NCI-H446 (cell line): Measurements from ENCODE around the gene SELENOW.
"Not testable (repeated sequence)": the region's sequence is repeated elsewhere in the genome, so short reads cannot be mapped to it uniquely, and the experiment has no call there.

Source experiments
- DNase-seq, 2 experiments: peaks; one replicate each; lab custom pipeline; 2025; lab: John Stamatoyannopoulos, UW

Gene SELENOW

GRCh38 chr19:47756953-47757608 is 21.4 kb upstream of the SELENOW start:
- no peak for DNase-seq

DNA sequence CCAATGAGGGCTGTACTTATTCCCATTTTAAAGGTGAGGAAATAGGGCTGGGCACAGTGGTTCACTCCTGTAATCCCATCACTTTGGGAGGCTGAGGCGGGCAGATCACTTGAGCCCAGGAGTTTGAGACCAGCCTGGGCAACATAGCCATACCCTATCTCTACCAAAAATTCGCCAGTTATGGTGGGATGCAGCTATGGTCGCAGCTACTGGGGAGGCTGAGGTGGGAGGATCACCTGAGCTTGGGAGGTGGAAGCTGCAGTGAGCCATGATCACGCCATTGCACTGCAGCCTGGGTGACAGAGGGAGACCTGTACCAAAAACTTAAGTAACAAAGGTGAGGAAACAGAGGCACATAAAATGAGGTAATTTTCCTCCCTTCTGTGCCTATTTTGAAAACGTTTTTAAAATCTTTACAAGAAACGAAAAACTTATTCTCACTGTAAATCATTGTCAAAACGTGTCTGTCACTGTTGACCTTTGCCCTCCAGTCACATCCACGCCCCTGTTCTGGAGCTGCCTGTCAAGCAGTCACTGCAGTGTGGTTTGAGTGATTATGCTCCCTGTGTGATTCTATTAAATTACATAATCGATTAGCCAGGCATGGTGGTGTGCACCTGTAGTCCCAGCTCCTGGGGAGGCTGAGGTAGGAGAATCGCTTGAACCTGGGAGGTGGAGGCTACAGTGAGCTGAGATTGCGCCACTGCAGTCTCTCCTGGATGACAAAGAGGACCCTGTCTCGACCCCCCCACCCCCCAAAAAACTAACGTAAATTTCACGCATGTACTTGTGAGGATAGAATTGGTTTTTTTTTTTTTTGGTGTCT is 20.7 kb upstream of the SELENOW start:
- no peak for DNase-seq

DNA sequence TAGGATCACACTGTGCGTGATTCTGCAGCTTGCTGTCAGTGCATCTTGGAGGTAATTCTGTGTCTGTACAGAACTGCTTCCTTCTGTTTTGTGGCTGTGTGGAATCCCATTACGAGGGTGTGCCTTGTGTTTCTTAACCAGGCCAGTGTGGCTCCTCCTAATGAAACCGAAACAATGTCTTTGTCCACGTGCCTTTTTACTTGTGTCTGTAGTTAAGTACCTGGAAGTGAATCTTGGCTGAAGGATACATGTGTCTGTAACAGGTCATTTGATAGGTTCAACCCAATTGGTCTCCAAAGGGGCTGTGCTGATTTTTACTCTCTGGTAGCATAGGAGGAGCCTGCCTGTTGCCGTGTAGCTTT is 20.1 kb upstream of the SELENOW start:
- no peak for DNase-seq

DNA sequence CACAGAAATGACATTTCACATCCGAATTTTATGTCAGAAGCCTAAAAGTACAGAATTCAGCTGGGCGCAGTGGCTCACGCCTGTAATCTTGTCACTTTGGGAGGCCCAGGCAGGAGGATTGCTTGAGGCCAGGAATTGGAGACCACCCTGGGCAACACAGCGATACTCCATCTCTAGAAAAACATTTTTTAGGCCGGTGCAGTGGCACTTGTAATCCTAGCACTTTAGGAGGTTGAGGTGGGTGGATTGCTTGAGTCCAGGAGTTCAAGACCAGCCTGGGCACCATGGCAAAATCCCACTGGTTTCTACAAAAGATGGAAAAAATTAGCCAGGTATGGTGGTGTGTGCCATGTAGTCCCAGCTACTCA is 17.9 kb upstream of the SELENOW start:
- no peak for DNase-seq

DNA sequence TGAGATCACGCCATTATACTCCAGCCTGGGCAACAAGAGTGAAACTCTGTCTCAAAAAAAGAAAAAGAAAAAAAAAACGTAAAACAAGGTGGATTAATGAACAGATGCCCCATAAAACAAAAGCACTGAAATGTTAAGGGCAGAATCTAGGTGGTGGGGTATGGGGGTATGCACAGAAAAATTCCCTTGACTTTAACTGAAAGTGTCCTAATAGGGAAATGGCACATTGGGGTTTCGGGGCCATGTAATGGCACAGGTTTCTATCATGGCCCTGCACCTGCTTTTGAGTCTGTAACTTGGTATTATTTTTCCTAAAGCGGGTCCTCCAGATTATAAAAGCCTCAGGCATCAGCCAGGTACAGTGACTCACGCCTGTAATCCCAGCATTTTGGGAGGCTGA is 16.9 kb upstream of the SELENOW start:
- no peak for DNase-seq

DNA sequence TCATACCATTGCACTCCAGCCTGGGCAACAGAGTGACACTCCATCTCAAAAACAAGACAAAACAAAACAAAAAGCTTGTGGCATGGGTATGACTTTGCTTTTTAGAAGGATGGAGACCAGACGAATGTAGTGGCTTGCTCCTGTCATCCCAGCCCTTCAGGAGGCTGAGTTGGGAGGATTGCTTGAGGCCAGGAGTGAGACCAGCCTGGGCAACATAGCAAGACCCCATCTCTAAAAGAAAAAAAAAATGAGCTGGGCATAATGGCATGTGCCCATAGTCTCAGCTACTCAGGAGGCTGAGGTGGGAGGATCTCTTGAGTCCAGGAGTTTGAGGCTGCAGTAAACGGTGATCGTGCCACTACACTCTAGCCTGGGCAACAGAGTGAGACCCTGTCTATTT is 16.4 kb upstream of the SELENOW start:
- no peak for DNase-seq

GRCh38 chr19:47762615-47763308 is 15.7 kb upstream of the SELENOW start:
- DNase-seq = no peak

GRCh38 chr19:47764705-47765104 is 13.8 kb upstream of the SELENOW start:
- not testable (repeated sequence) for DNase-seq

DNA sequence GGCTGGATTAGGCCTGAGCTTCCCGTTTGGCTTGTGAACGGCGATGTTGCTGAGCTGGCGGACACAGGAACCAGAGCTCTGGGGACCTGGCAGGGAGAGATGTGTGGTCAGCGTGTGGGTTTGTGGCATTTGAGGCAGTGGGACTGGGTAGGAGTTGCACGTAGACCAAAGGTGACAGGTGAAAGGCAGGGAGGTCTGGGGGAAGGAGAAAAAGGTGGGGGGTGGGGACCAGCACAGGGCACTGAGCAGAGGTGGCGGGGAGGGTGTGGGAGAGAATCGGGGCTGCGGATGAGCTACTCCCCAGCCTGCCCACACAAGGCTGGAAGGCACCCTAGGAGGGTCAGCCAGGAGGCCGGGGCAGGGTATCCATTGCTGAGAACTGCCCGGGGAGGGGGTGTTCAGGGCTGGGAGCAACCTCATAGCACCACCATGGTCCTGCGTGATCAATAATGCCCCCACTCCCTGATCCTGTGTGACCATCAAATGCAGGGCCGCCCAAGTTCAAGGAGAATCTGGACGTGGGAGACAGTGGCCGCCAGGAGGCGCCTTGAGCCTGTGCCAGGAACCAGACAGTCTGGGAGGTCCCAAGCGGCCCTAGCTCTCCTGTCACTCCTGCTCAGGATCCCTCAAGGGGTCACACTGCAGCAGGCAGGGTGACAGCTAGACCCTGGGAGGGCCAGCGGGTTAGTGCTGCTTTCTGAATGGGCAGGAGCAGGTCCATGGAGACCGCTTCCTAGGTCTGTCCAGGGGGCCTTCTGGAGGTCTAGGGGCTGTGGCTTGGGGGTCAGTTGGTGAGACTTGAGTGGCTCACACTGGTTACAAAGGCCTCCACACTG is 12.8 kb upstream of the SELENOW start:
- DNase-seq = peak; percentile 11 to 58

GRCh38 chr19:47766359-47766620 is 12.2 kb upstream of the SELENOW start:
- no peak for DNase-seq

DNA sequence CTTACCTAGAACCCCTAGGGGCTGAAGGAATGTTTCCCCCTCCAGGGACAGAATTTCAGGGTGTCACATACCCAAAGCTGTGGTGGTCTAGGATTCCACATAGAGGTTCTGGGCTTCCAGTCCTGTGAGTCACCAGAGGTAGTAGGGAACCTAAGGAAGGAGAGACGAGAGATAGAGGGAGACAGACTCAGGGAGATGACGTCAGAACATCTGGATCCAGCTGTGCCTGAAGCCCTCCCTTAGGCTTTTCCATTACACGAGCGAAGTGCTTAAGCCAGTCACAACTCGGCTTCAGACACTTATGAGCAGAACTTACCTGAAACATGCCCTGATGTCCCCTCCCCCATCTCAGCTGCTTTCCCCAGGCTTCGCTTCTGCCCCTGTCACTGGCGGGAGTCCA is 11.8 kb upstream of the SELENOW start:
- no peak for DNase-seq

- DNase-seq = no peak
These were observed 11.2 kb upstream of the SELENOW start for GRCh38 chr19:47767349-47767748.

- no peak for DNase-seq
These were observed 9.9 kb upstream of the SELENOW start for GRCh38 chr19:47768604-47769003.

DNA sequence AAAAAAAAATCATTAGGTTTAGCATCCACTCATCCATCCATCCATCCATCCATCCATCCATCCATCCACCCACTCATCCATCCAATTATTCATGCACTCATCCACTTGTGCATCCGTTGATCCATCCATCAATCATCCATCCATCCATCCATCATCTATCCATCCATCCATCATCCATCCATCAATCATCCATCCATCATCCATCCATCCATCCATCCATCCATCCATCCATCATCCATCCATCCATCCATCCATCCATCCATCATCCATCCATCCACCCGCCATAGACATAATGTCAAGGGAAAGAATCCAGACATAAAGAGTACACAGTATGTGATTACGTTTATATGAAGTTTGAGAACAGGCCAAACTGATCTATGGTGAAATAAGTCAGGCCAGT is 9.0 kb upstream of the SELENOW start:
- no peak for DNase-seq

DNA sequence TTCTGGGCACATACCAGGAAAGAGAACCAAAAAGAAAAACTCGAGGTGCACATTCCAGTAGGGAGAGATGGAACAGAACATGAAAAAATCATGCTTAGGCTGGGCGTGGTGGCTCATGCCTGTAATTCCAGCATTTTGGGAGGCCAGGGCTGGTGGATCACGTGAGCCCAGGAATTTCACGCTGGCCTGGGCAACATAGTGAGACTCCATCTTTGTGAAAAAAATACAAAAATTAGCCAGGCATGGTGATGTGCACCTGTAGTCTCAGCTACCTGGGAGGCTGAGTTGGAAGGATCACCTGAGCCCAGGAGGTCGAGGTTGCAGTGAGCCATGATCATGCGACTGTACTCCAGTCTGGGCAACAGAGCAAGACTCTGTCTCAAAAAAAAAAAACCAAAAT is 7.2 kb upstream of the SELENOW start:
- not testable (repeated sequence) for DNase-seq

DNA sequence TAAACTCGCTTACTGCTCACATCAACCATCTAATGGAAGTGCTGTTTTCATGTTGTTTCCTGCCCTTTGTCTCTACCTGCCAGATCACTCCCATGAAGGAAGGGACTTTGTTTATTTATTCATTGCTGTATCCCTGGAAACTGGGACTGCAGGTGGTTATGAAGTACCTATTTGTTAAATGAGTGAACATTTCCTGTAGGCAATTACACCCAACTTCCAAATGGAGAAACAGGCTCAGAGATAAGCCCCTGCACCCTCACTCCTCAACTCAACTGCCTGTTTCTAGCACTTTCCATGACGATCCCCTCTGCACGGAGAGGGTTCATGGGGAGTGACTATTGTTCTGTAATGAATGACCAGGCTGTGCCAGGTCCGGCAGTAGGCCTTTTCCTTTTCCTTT is 1.9 kb upstream of the SELENOW start:
- DNase-seq = no peak

DNA sequence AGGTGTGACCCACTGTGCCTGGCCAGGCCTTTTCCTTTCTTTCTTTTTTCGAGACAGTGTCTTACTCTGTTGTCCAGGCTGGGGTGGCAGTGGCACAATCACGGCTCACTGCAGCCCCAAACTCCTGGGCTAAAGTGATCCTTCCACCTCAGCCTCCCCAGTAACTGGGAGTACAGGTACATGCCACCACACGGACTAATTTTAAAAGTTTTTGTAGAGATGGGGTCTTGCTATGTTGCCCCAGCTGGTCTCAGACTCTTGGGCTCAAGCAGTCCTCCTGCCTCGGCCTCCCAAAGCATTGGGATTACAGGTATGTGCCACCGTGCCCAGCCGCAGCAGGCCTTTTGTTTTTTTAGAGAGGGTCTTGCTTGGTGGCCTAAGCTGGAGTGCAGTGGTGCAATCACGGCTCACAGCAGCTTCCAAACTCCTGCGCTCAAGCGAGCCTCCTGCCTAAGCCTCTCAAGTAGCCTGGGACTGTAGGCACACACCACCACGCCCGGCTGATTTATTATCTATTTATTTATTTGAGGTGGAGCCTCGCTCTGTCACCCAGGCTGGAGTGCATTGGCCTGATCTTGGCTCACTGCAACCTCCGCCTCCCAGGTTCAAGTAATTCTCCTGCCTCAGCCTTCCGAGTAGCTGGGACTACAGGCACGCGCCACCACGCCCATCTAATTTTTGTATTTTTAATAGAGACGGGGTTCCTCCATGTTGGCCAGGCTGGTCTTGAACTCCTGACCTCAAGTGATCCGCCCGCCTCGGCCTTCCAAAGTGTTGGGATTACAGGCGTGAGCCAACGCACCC is 1.1 kb upstream of the SELENOW start:
- not testable (repeated sequence) for DNase-seq

GRCh38 chr19:47778954-47779351 is 450 bp downstream of the SELENOW start:
- no peak for DNase-seq

- DNase-seq = no peak
These were observed 1.2 kb downstream of the SELENOW start for GRCh38 chr19:47779524-47780214.

DNA sequence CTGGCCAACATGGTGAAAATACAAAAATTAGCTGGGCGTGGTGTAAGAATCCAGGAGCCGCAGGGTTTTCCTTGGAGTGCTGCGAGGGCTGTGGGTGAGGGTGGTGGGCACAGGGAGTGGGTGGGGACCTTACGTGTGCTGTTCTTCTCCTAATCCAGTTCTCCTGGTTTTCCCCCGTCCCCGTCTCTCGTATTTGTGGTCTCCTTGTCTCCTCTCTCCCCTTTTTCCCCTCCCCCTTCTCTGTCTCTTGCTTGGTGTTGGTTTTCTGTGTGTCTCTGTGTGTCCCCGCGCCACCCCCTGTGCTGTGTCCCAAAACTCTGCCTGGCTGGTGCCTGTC is 1.7 kb downstream of the SELENOW start:
- no peak for DNase-seq

DNA sequence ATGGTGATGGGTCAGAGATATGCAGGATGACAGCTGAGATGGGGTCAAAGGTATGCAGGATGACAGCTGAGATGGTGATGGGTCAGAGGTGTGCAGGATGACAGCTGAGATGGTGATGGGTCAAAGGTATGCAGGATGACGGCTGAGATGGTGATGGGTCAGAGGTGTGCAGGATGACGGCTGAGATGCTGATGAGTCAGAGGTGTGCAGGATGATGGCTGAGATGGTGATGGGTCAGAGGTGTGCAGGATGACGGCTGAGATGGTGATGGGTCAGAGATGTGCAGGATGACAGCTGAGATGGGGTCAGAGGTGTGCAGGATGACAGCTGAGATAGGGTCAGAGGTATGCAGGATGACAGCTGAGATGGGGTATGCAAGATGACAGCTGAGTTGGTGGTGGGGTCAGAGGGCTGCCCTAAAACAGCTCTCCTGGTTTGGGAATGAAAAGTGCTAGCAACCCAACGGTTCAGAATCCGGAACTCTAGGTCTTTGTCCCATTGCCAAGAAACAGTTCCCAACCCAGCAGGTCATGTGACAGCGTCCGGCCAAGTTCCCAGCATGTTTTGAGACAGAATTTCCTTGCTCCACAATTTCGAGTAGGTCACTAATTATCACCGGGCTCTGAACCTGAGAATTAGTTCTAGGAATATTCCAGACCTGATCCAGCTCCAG is 3.2 kb downstream of the SELENOW start:
- DNase-seq = no peak
